GM12875 (cell line): Measurements from ENCODE around the gene TPD52L1.

Experiments used
- H3K4me3 ChIP-seq: one replicate; pipeline ENCODE4 v1.5.1; 2011; ENCODE audit warnings: low read depth, low read length, control low read depth
- CTCF ChIP-seq: IDR thresholded peaks from 2 replicates; pipeline ENCODE4 v1.5.1; 2011; ENCODE audit warnings: low read depth, mild to moderate bottlenecking, control low read depth, inconsistent platforms, low read length, moderate library complexity, borderline replicate concordance; ENCODE audit not compliant: insufficient read depth

The TPD52L1 gene

GRCh38 chr6:125174626-125175025 lies 21.1 kb downstream of the TPD52L1 start:
- TF ChIP-seq CTCF, result no peak
- no peak overlapping the region for H3K4me3 ChIP-seq

- TF ChIP-seq CTCF, result no peak
- H3K4me3 ChIP-seq, result no peak overlapping the region
These were observed 22.0 kb downstream of the TPD52L1 start for GRCh38 chr6:125175466-125176048.

- TF ChIP-seq CTCF, result no peak
- no peak overlapping the region for H3K4me3 ChIP-seq
These were observed 28.9 kb downstream of the TPD52L1 start for GRCh38 chr6:125182237-125183008.

GRCh38 chr6:125183391-125183790 lies 29.8 kb downstream of the TPD52L1 start:
- no peak for TF ChIP-seq CTCF
- no peak overlapping the region for H3K4me3 ChIP-seq

GRCh38 chr6:125188037-125188436 lies 34.5 kb downstream of the TPD52L1 start:
- no peak for TF ChIP-seq CTCF
- H3K4me3 ChIP-seq, result no peak overlapping the region

- TF ChIP-seq CTCF, result no peak
- H3K4me3 ChIP-seq, result no peak overlapping the region
These were observed 35.1 kb downstream of the TPD52L1 start for GRCh38 chr6:125188594-125189203.
